Right ventricle myocardium superior (tissue), 1 donor: ENCODE data around the gene IL20RB. TPM values are rescaled to one million over a fixed set of nuclear protein-coding genes. Genes with fewer than 3 reads are reported as not detected.
"Not testable (repeated sequence)": the region's sequence is repeated elsewhere in the genome, so short reads cannot be mapped to it uniquely, and the experiment has no call there.

Experiments
- ATAC-seq: fragments of 200-7000 bp; cut with Tn5 transposase; one replicate; pipeline ENCODE4 v1.9.1; 2020; ENCODE audit warnings: mild to moderate bottlenecking; ENCODE audit not compliant: poor library complexity
- DNase-seq: peaks from one replicate; pipeline ENCODE4 v3.0.0-alpha.2; 2020
- intact Hi-C: fragments of 100-400 bp; cut with DNase I; formaldehyde crosslinking; loops from one replicate; pipeline ENCODE4 v1.11.2; 2022
- total RNA-seq: library from RNA; stranded (reverse); fragmentation: NEBNext Ultra II Directional; extraction: Animal tissue kit (Norgen Biotek cat#: 25700); gene quantifications from one replicate; pipeline ENCODE4 v1.2.1, GENCODE V29; 2021
- donor health status: DM: no; HTN: yes; CAD: no; lungs with severe emphysema.

Gene IL20RB
- total RNA-seq, 1 donor from 2014 or later: 0.35 TPM

DNA sequence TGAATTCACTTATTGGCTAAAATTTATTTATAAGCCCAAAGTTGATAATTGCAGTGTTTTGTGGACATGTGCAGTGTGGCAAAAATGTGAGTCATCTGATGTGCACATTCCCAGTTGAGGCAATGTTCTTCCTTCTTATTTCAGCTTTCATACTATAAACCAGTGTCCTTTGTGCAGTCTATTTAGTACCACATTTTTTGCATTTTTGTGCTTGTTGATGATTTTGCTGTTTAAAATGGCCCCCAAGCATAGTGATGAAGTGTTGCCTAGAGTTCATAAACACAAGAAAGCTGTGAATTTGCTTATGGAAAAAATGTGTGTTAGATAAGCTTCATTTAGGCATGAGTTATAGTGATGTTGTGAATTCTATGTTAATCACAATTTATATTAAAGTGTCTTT lies 19.4 kb upstream of the IL20RB start:
- DNase-seq: no peak
- intact Hi-C loops: loop anchor here (10.0 kb wide), 1 partner anchor 74 kb away; the partner anchor contains the start of gene NCK1
- ATAC-seq: no peak

- ATAC-seq (no peak), DNase-seq (no peak)
- intact Hi-C loops: loop anchor here (10.0 kb wide), 1 partner anchor 75 kb away; the partner anchor contains the start of gene NCK1
Measured at GRCh38 chr3:136939489-136939888, 18.3 kb upstream of the IL20RB start.

- DNase-seq (no peak), ATAC-seq (no peak)
- intact Hi-C loops: no loop called here
Measured at GRCh38 chr3:136942803-136943202, 15.0 kb upstream of the IL20RB start.

- no peak for ATAC-seq
- intact Hi-C loops: no loop called here
Measured at GRCh38 chr3:136943436-136943835, 14.3 kb upstream of the IL20RB start.

DNA sequence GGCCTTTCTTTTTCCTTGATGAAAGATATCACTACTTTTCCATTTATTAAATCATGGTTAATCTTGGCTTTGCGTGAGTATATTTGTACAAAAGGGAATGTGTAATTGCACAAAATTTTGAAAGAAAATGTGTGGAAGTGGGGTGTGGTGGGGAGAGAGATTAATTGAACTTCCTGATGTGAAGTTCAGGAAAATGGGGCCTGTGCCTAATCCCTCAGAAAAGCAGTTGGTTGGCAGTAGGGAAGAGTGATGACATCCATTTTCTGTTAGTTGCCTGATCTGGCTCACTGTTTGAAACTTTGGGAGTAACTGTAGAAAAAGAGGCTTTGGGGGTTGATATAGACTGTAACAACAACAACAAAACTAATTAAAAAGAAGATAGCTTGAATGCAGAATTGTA lies 10.8 kb upstream of the IL20RB start:
- DNase-seq (no peak), ATAC-seq (no peak)
- intact Hi-C loops: no loop called here

More at GRCh38 chr3:136943436-136943835, 14.3 kb upstream of the IL20RB start:
- DNase-seq: no peak

DNA sequence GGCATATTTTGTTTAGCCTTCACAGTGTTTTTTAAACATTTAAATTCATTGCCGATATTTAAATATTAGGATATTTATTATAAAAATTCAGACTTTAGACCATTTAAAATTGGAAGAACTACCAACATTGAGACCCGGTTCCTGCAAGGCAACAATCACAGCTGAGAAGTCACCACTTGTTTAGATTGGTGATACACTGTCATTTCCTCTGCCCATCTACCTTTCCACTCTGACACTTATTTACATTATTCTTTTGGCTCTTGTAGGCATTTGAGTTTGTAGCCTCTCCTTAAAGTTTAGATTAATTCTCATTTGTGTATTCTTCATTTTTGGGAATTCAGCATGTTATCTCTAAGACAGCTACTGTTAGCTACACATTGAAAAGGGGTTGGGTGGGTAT lies 10.3 kb upstream of the IL20RB start:
- ATAC-seq (no peak), DNase-seq (no peak)
- intact Hi-C loops: no loop called here

DNA sequence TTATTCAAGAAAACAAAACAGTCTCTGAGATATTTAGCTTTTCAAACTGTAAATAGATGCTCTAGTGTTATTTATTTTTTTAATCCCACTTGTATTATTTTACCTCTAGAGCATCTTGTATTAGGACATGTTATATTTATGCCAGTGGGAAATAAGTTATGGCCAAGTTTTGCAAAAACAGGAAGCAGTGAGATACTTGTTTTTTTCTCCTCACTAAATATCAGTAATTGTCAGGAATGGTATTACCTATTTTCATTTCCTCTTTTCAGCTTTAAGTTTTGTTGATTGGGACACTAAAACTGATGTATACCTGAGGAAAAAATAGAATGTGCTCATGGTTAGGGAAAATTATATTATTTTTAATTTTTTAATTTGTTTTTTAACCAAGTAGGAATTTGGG lies 8.6 kb upstream of the IL20RB start:
- intact Hi-C loops: no loop called here
- DNase-seq (no peak), ATAC-seq (no peak)

GRCh38 chr3:136949708-136950107 lies 8.1 kb upstream of the IL20RB start:
- DNase-seq: no peak
- no peak for ATAC-seq
- intact Hi-C loops: no loop called here

DNA sequence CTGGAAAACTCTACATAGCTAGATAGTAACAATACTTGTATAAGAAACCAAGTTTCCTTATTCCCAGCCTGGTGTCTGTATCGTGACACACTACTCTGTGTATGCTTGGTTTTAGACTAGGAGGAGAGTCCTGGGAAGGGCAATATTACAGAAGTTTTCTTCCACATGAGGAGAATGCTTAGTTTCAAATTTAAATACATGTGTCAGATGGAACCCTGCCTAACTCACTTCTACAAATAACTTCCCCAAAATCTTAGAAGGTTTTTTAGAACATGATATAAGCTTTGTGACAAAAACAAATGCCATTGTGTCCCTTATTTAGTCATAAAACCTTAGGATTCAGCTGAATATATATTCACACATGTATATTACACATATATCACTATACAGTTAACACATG lies 7.2 kb upstream of the IL20RB start:
- intact Hi-C loops: no loop called here
- ATAC-seq: no peak
- no peak for DNase-seq

DNA sequence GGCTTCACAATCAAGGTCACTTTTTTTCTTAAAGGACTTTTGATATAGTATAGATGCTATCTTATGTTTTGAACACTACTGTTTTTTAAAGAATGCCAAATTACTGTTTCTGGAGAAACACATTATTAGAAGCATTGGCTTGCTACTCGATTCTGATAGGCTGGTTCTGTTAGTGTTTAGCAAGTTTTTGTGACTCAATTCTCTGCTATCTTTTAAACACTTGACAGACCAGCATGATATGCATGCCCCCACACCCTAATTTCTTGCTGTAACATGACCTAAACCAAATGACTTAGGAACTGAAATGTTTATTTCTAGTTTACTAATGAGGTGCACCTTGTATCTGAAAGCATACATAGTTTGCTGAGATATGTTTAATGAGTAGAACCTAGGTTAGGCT lies 5.5 kb upstream of the IL20RB start:
- no peak for ATAC-seq
- intact Hi-C loops: no loop called here

GRCh38 chr3:136954251-136954650 lies 3.5 kb upstream of the IL20RB start:
- ATAC-seq (no peak), DNase-seq (no peak)
- intact Hi-C loops: no loop called here

More for the DNA sequence above, 5.5 kb upstream of the IL20RB start:
- DNase-seq: no peak

DNA sequence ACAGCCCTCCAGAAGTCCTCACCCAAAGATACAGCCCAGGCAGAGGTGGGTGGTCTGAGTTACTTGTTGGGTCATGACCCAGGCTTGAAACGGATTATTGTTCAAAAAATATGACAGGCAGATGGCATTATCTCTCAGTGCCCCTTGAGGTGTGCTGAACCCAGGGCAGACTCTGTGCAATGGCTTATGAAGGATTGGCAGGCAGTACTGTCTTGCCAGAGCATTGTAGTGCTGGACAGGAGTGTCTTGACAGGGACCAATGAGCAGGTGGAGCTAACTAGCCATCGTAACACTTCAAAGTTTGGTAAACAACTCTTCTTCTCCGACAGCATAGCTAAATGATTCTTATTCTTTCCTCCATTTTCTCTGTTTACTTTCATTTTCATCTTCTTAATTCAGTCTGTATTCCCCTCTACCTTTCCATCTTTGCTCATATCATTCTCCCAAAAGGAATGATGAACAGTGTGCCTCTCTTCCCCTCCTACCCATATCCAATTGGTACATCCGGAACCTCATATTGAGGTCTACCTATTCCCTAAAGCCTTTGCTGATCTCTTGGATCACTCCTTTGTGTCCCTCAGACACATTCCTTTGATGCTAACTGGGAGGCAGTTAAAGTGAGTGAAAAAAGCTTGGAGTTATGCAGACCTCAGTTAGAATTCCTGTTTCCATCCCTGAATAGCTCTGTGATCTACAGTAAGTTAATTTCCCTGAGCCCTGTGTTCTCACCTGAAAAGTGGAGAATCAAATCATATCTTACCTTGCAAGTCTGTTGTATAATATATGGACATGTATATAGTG lies 2.6 kb upstream of the IL20RB start:
- DNase-seq (no peak), ATAC-seq (no peak)
- intact Hi-C loops: no loop called here

- intact Hi-C loops: no loop called here
- no peak for DNase-seq
- ATAC-seq: no peak
Measured at GRCh38 chr3:136955813-136956212, 2.0 kb upstream of the IL20RB start.

GRCh38 chr3:136956971-136957370 lies 812 bp upstream of the IL20RB start:
- ATAC-seq (no peak), DNase-seq (no peak)
- intact Hi-C loops: no loop called here

DNA sequence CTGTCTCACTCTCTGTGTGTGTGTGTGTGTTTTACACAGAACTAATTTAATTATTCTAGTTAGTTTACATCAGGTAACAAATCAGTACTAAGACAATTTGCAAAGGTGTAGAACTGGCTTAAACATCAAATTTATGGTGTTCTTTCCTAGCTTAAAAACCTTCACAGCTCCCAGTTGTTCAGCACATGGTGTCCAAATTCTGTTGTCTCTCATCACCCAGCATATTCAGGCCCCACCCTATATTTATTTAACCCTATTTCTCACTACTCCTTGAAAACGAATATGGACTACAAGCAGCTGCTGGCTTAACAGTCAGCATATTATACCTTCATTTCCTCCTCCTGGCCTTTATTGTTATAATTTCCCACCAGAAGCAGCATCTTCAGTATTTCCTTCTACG lies 1.2 kb downstream of the IL20RB start:
- intact Hi-C loops: no loop called here
- no peak for ATAC-seq
- no peak for DNase-seq

DNA sequence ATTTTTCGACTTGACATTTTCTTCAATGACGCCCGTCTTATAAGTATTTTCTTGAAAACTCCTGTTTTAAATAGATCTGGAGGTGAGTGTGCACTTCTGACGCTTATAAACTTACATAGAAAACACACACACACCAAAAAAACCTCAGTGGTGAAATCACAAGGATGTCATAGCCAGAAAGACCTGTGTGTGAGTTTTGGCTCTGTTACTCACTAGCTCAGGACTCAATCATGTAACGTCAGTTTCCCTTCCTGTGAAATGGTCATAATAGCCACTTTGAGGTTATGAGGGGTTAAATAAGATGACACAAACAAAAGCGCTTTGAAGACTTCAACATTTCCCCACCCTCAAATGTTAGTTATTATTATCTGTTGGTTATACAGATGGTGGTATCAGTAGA lies 1.8 kb downstream of the IL20RB start:
- DNase-seq (no peak), ATAC-seq (no peak)
- intact Hi-C loops: no loop called here

DNA sequence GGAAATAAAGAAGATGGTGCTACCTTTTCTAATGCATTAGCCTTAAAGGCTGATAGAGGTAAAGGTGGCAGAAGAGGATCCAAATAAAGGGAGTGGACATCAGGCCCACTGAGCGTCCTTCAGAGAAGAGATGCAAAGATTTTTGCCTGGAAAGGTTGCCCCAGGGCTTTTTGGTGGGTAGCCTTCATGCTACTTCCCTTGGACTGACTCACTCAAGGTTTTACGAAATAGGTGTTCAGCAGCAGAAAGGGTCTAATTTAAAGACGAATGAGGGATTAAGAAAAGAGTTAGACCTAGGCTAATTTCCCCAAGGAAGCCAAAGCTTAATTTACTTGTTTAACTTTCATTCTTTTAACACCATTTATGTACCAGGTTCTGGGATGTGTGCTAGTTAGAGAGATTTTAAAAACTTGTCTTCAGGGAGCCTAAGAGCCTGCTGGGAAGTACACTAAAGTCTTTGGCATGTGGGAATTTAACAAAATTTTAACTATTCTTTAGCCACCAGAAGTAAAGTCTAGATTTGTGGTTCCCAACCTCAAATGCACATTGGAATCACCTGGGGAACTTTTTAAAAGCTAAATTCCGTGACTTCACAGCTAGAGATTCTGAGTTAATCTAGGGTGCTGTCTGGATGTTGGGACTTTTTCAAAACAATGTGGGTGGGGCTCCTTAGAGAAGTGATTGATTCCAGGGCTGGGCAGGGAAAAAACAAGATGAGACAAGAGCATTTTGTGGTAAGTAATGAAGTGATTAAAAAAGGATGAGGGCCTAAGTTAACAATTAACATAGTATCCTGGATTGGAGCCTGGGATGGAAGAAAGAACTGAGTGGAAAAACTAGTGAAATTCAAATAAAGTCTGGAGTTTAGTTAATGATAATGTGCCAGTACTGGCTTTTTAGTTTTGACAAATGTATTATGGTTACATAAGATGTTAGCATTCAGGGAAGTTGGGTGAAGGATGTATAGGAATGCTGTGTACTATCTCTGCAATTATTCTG lies 3.4 kb downstream of the IL20RB start:
- DNase-seq (no peak), ATAC-seq (no peak)
- intact Hi-C loops: no loop called here

DNA sequence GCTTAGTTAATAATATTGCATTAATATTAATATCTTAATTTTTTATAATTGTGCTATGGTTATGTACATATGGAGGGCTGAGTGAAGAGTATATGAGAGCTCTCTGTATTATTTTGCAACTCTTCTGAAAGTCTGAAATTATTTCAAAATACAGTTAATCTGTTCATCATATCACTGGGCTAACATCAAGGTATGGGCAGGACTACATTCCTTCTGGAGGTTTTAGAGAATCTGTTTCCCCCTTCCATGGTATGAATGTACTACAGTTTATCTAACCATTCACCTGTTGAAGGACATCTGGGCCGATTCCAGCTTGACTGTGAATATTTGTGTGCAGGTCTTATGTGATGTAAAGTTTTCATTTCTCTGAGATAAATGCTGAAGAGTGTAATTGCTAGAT lies 5.1 kb downstream of the IL20RB start:
- ATAC-seq (no peak), DNase-seq (no peak)
- intact Hi-C loops: no loop called here

DNA sequence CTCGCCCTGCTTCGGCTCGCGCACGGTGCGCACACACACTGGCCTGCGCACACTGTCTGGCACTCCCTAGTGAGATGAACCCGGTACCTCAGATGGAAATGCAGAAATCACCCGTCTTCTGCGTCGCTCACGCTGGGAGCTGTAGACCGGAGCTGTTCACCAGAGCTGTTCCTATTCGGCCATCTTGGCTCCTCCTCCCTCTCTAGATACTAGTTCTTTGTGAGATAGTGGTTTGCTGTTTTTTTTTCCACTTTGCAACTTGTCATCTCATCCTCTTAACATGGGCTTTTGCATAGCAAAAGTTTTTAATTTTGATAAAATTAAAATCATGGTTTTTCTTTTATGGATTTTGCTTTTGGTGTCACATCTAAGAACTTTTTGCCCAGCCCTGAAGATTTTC lies 11.8 kb downstream of the IL20RB start:
- intact Hi-C loops: not testable (repeated sequence)

DNA sequence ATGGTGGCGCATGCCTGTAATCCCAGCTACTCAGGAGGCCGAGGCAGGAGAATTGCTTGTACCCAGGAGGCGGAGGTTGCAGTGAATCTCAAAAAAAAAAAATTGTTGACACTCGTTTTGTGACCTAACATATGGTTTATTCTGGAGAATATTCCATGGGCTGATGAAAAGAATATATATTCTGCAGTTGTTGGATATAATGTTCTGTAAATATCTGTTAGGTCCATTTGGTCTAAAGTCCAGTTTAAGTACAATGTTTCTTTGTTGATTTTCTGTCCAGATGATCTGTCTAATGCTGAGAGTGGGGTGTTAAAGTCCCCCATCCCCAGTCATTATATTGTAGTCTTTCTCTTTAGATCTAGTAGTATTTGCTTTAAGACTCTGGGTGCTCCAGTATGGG lies 15.6 kb downstream of the IL20RB start:
- ATAC-seq: no peak
- intact Hi-C loops: no loop called here
- no peak for DNase-seq

More for the DNA sequence above, 11.8 kb downstream of the IL20RB start:
- not testable (repeated sequence) for DNase-seq, ATAC-seq
